HepG2 (cell line): Measurements from ENCODE around the gene SLC35B1. TPM values are rescaled to one million over a fixed set of nuclear protein-coding genes. Genes with fewer than 3 reads are reported as not detected.

Experiments
- BATF2 ChIP-seq: sonication (generic); formaldehyde crosslinking; IDR thresholded peaks from 2 replicates; pipeline ENCODE4 v1.8.0; 2022; ENCODE audit warnings: mild to moderate bottlenecking, missing genetic modification reagents, moderate library complexity
- BCL3 ChIP-seq: sonication (generic); formaldehyde crosslinking; IDR thresholded peaks from 2 replicates; pipeline ENCODE4 v1.5.1; 2020; ENCODE audit warnings: mild to moderate bottlenecking, missing genetic modification reagents, moderate library complexity
- E2F2 ChIP-seq: sonication (generic); formaldehyde crosslinking; IDR thresholded peaks from 2 replicates; pipeline ENCODE4 v1.4.0; 2020; ENCODE audit warnings: missing genetic modification reagents, borderline replicate concordance
- GFI1 ChIP-seq: sonication (generic); formaldehyde crosslinking; IDR thresholded peaks from 2 replicates; pipeline ENCODE4 v1.5.0; 2020; ENCODE audit warnings: missing genetic modification reagents, mild to moderate bottlenecking, borderline replicate concordance
- KMT2B ChIP-seq: IDR thresholded peaks from 2 replicates; pipeline ENCODE4 v1.6.1; 2016; ENCODE audit warnings: missing genetic modification reagents, missing compliant biosample characterization
- SCMH1 ChIP-seq: sonication (generic); formaldehyde crosslinking; IDR thresholded peaks from 2 replicates; pipeline ENCODE4 v1.9.0; 2021; ENCODE audit warnings: missing genetic modification reagents, mild to moderate bottlenecking, borderline replicate concordance
- ZBTB7B ChIP-seq: sonication (generic); formaldehyde crosslinking; IDR thresholded peaks from 2 replicates; pipeline ENCODE4 v1.4.0; 2020; ENCODE audit warnings: missing genetic modification reagents
- ZNF652 ChIP-seq: IDR thresholded peaks from 2 replicates; pipeline ENCODE4 v1.6.1; 2016; ENCODE audit warnings: low read depth, borderline replicate concordance
- ZSCAN29 ChIP-seq: sonication (generic); formaldehyde crosslinking; conservative IDR thresholded peaks from 2 replicates; pipeline ENCODE4 v1.4.0; 2020; ENCODE audit warnings: mild to moderate bottlenecking, missing genetic modification reagents
- polyA plus RNA-seq, 8 experiments: library from polyadenylated mRNA; depleted of rRNA in 3 of 8; stranded (reverse) in 7 of 8; unstranded in 1 of 8; fragments of >200 nt; fragmentation: Illumina TruSeq in 4 of 8; extraction: Trizol in 4 of 8; gene quantifications; 2 replicates each; pipeline versions ENCODE4 v1.2.1 to v1.2.3, GENCODE V29; 2011 to 2016; ENCODE audit warnings: low read depth in 4 of 8, missing spikeins in 1 of 8, mixed read lengths in 1 of 8; ENCODE audit not compliant: insufficient read depth in 1 of 8
- total RNA-seq, 5 experiments: library from RNA; depleted of rRNA; stranded (reverse); fragments of >200 nt; fragmentation: Illumina TruSeq; extraction: Trizol; gene quantifications; 2 replicates each; pipeline ENCODE4 v1.2.3, GENCODE V29; 2016; ENCODE audit warnings: low read depth in 1 of 5
- TF ChIP-seq, protein P1 (sequence below): sonication (generic); formaldehyde crosslinking; IDR thresholded peaks from 2 replicates; pipeline ENCODE4 v1.4.0; 2020; ENCODE audit warnings: mild to moderate bottlenecking, missing genetic modification reagents
- TF ChIP-seq, protein P2 (sequence below): IDR thresholded peaks from 2 replicates; pipeline ENCODE4 v1.6.1; 2016
- TF ChIP-seq, protein P3 (sequence below): sonication (generic); formaldehyde crosslinking; IDR thresholded peaks from 2 replicates; pipeline ENCODE4 v1.4.0; 2020; ENCODE audit warnings: missing genetic modification reagents, mild to moderate bottlenecking, borderline replicate concordance

Gene SLC35B1
- total and polyA plus RNA-seq, 2 of the 13 experiments (the other 11 are each of a cell fraction or from before 2014, with no cell fraction given), result 99.6 to 113 TPM

DNA sequence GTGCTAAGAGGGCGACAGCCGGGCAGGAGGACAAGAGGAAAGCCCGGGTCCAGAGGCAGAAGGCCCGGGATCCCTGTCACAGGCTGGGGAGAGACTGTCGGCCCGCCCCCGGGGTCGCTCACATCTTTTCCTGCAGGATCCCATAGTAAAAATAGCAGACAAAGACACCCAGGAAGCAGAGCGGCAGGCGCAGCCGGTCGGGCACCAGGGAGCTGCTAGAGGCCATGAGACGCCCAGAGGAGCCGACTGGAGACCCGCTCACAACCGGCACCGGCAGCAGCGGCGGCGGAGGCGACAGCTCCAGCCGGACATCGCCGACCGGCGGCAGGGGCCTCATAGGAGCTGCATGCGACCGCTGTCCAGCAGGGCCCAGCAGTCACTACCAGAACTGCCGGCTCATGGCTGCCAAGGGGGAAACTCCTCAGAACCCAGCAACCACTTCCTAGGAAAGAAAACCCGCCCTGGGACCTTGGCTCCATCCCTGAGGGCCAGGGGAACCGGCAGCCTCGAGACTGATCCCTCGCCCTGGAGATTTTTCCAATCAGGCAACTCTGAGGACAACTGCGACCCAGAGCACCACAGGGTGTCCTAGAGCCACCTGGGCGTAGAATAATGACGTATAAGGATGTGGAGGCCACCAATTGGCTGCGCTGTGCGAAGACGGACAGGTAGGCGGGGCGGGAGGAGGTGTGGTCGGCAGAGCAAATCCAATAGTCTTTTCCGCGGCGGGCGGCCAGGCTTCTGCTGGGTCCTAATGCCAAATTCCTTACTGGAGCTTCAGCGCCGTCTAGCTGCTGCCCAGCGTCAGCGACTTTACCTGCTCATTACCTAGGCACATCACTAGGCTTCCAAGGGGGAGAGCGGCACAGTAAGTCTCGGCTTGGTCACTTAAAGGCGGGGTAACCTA, at the start of gene SLC35B1 (continued):
- TF ChIP-seq, protein P1, sequence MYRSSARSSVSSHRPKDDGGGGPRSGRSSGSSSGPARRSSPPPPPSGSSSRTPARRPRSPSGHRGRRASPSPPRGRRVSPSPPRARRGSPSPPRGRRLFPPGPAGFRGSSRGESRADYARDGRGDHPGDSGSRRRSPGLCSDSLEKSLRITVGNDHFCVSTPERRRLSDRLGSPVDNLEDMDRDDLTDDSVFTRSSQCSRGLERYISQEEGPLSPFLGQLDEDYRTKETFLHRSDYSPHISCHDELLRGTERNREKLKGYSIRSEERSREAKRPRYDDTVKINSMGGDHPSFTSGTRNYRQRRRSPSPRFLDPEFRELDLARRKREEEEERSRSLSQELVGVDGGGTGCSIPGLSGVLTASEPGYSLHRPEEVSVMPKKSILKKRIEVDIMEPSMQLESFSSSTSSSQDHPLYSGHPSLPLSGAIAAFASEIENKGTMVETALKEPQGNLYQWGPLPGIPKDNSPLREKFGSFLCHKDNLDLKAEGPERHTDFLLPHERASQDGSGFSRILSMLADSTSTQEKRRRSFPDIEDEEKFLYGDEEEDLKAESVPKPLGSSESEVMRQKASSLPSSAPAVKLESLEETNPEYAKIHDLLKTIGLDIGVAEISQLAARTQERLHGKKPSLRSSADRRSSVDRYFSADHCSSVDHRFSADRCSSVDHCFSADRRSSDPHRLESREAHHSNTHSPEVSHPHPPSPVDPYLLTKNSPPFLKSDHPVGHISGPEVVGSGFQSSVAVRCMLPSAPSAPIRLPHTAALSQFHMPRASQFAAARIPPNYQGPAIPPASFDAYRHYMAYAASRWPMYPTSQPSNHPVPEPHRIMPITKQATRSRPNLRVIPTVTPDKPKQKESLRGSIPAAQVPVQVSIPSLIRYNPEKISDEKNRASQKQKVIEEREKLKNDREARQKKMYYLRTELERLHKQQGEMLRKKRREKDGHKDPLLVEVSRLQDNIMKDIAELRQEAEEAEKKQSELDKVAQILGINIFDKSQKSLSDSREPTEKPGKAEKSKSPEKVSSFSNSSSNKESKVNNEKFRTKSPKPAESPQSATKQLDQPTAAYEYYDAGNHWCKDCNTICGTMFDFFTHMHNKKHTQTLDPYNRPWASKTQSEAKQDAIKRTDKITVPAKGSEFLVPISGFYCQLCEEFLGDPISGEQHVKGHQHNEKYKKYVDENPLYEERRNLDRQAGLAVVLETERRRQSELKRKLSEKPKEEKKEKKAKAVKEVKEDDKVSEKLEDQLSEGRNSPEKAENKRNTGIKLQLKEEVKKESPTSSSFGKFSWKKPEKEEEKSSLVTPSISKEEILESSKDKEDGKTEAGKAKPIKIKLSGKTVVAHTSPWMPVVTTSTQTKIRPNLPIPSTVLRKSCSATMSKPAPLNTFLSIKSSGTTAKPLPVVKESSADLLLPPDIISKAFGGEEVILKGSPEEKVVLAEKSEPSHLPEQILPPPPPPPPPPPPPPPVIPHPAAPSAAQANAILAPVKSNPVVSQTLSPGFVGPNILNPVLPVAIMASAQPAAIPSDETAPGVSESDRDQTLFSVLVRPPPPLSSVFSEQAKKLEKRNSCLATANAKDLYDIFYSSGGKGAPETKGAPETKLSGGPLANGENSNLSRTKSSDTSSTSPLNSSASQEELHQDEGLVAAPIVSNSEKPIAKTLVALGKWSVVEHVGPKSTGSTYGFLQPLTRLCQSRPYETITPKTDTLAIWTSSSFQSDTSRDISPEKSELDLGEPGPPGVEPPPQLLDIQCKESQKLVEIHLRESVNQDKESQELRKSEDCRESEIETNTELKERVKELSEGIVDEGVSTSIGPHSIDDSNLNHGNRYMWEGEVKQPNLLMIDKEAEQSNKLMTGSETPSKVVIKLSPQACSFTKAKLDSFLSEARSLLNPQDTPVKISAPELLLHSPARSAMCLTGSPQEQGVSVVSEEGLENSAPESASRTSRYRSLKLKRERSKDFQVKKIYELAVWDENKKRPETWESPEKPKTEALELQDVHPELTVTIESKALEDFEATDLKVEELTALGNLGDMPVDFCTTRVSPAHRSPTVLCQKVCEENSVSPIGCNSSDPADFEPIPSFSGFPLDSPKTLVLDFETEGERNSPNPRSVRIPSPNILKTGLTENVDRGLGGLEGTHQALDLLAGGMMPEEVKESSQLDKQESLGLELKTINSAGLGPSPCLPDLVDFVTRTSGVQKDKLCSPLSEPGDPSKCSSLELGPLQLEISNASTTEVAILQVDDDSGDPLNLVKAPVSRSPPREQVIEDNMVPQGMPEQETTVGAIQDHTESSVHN (CRISPR knock-in tag), result no peak
- TF ChIP-seq ZSCAN29 (CRISPR knock-in tag), result no peak; the same call in 1 of the 2 replicates
- peak; percentile 60; the same call in 1 of the 2 replicates for TF ChIP-seq ZBTB7B
- TF ChIP-seq, protein P2, sequence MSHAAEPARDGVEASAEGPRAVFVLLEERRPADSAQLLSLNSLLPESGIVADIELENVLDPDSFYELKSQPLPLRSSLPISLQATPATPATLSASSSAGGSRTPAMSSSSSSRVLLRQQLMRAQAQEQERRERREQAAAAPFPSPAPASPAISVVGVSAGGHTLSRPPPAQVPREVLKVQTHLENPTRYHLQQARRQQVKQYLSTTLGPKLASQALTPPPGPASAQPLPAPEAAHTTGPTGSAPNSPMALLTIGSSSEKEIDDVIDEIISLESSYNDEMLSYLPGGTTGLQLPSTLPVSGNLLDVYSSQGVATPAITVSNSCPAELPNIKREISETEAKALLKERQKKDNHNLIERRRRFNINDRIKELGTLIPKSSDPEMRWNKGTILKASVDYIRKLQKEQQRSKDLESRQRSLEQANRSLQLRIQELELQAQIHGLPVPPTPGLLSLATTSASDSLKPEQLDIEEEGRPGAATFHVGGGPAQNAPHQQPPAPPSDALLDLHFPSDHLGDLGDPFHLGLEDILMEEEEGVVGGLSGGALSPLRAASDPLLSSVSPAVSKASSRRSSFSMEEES, result peak; percentile 21
- peak; percentile 47; the same call in 1 of the 2 replicates for TF ChIP-seq GFI1
- TF ChIP-seq KMT2B (CRISPR knock-in tag), result peak; percentile 85
- no peak for TF ChIP-seq BATF2 (CRISPR knock-in tag)
- no peak for TF ChIP-seq E2F2 (CRISPR knock-in tag)
- TF ChIP-seq, protein P3, sequence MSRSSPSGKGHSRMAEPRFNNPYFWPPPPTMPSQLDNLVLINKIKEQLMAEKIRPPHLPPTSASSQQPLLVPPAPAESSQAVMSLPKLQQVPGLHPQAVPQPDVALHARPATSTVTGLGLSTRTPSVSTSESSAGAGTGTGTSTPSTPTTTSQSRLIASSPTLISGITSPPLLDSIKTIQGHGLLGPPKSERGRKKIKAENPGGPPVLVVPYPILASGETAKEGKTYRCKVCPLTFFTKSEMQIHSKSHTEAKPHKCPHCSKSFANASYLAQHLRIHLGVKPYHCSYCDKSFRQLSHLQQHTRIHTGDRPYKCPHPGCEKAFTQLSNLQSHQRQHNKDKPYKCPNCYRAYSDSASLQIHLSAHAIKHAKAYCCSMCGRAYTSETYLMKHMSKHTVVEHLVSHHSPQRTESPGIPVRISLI (CRISPR knock-in tag), result peak; percentile 36; the same call in 1 of the 2 replicates
- TF ChIP-seq SCMH1 (CRISPR knock-in tag), result no peak
- TF ChIP-seq ZNF652 (CRISPR knock-in tag), result peak; percentile 61; the same call in 1 of the 2 replicates
- TF ChIP-seq BCL3 (CRISPR knock-in tag), result peak; percentile 68; the same call in 1 of the 2 replicates
